ENCODE measurements around the gene TES.

TES gene

GRCh38 chr7:116298576-116298975, 88.2 kb downstream of the TES start:
- no peak for DNase-seq (ENCODE audit: low spot score)
- in situ Hi-C loops (cut with MboI; ENCODE audit: low pct_unique_long_range_greater_than_20kb, low sequenced_read_pairs, unreplicated experiment): no loop called here
- TF ChIP-seq CTCF (IDR thresholded peaks at IDR 0.05; ENCODE audit: extremely low read depth, insufficient read depth, missing control alignments): no peak

DNA sequence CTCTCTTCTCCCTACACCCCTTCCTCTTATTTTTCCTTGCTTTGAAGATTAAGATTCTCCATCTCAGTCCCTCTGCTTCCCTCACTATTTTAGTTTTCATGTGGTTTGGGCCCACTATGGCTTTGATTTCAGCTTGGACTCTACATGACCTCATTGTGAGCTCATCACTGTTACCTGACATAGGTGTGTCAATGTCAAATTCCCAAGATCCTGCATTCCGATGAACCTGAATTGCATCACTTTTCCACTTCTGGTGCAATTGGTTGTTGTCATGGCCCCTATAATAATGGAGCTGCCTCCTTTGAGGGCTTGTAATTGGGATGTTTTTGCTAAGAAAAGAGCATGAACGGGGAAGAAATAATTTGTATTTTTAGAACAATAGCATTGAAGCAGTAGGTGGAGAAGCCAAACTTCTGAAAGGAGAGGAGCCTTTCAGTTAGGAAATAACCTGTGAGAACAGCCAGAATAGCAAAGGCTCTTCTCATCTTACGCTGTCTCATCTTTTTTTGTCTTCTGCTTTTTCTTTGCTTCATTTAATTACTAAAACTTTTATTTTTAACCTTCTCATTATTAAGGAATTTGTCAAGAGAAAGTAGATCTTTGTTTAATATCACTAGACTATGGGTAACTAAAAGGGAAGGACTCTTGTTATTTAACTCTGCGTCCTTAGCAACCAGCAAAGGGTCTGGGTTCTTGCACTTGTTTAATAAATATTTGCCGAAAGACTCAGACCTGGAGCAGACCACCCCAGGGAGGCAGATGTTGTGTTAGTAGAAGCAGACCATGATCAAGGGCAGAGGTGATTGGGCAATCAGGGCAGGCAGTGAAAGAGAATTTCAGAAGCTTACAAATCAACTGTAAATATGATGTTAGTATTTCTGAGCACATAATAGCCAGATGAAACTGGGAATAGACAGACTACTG, 95.4 kb downstream of the TES start:
- TF ChIP-seq CTCF (IDR thresholded peaks at IDR 0.05; ENCODE audit: extremely low read depth, insufficient read depth, missing control alignments): no peak
- DNase-seq (ENCODE audit: low spot score): no peak
- in situ Hi-C loops (cut with MboI; ENCODE audit: low pct_unique_long_range_greater_than_20kb, low sequenced_read_pairs, unreplicated experiment): no loop called here

GRCh38 chr7:116306409-116307048, 96.2 kb downstream of the TES start:
- in situ Hi-C loops (cut with MboI; ENCODE audit: low pct_unique_long_range_greater_than_20kb, low sequenced_read_pairs, unreplicated experiment): no loop called here
- no peak for DNase-seq (ENCODE audit: low spot score)
- no peak for TF ChIP-seq CTCF (IDR thresholded peaks at IDR 0.05; ENCODE audit: extremely low read depth, insufficient read depth, missing control alignments)

- TF ChIP-seq CTCF (IDR thresholded peaks at IDR 0.05; ENCODE audit: extremely low read depth, insufficient read depth, missing control alignments): no peak
- in situ Hi-C loops (cut with MboI; ENCODE audit: low pct_unique_long_range_greater_than_20kb, low sequenced_read_pairs, unreplicated experiment): no loop called here
Observed at GRCh38 chr7:116307253-116307652, 96.9 kb downstream of the TES start.

More at GRCh38 chr7:116307253-116307652, 96.9 kb downstream of the TES start:
- DNase-seq (ENCODE audit: low spot score): no peak
